EH (cell line): Measurements from ENCODE around the gene KRT35.

Source experiments
- DNase-seq: peaks from one replicate; pipeline ENCODE4 v3.0.0-alpha.2; 2015; ENCODE audit warnings: low read depth

Gene KRT35

GRCh38 chr17:41511716-41512115, 30.8 kb upstream of the KRT35 start:
- no peak for DNase-seq

GRCh38 chr17:41511116-41511515, 30.2 kb upstream of the KRT35 start:
- no peak for DNase-seq

GRCh38 chr17:41510251-41511065, 29.5 kb upstream of the KRT35 start:
- no peak for DNase-seq

- no peak for DNase-seq
Observed at GRCh38 chr17:41507315-41507880, 26.4 kb upstream of the KRT35 start.

- DNase-seq, result no peak
Observed at GRCh38 chr17:41505809-41506767, 25.1 kb upstream of the KRT35 start.

GRCh38 chr17:41505007-41505808, 24.3 kb upstream of the KRT35 start, which contains the start of gene KRT13:
Gene KRT13 (minus strand): TSS chr17:41505612. CDS start chr17:41505550, 62 bp downstream.
- DNase-seq, result no peak

- no peak for DNase-seq
Observed at GRCh38 chr17:41504246-41504977, 23.5 kb upstream of the KRT35 start.

- DNase-seq, result no peak
Observed at GRCh38 chr17:41503202-41503601, 22.3 kb upstream of the KRT35 start.

GRCh38 chr17:41500131-41500911, 19.4 kb upstream of the KRT35 start:
- DNase-seq, result peak; percentile 73

- no peak for DNase-seq
Observed at GRCh38 chr17:41499714-41500113, 18.8 kb upstream of the KRT35 start.

- no peak for DNase-seq
Observed at GRCh38 chr17:41498276-41498675, 17.3 kb upstream of the KRT35 start.

- DNase-seq, result peak; percentile 94
Observed at GRCh38 chr17:41496803-41497484, 16.0 kb upstream of the KRT35 start.

GRCh38 chr17:41494524-41494923, 13.6 kb upstream of the KRT35 start:
- peak; percentile 79 for DNase-seq

GRCh38 chr17:41492771-41493170, 11.8 kb upstream of the KRT35 start:
- peak; percentile 45 for DNase-seq

- DNase-seq, result peak; percentile 56
Observed at GRCh38 chr17:41492351-41492750, 11.4 kb upstream of the KRT35 start.

GRCh38 chr17:41491476-41491875, 10.5 kb upstream of the KRT35 start:
- no peak for DNase-seq

GRCh38 chr17:41490000-41490990, 9.3 kb upstream of the KRT35 start:
- DNase-seq, result no peak

GRCh38 chr17:41489531-41489930, 8.6 kb upstream of the KRT35 start, which contains the start of gene KRT36:
Gene KRT36 (minus strand): TSS chr17:41489910. CDS start chr17:41489864, 46 bp downstream.
- no peak for DNase-seq
